ENCODE results near the gene ST6GAL1.
A peak's percentile ranks its signal among the peaks of the same experiment; 100 is the strongest.

ST6GAL1 gene

GRCh38 chr3:187104933-187105332 is 174.6 kb downstream of the ST6GAL1 start:
- in situ Hi-C loops (cut with MboI; ENCODE audit: low sequenced_read_pairs, unreplicated experiment) = no loop called here
- no peak for DNase-seq (ENCODE audit: low spot score)
- TF ChIP-seq, protein P1, sequence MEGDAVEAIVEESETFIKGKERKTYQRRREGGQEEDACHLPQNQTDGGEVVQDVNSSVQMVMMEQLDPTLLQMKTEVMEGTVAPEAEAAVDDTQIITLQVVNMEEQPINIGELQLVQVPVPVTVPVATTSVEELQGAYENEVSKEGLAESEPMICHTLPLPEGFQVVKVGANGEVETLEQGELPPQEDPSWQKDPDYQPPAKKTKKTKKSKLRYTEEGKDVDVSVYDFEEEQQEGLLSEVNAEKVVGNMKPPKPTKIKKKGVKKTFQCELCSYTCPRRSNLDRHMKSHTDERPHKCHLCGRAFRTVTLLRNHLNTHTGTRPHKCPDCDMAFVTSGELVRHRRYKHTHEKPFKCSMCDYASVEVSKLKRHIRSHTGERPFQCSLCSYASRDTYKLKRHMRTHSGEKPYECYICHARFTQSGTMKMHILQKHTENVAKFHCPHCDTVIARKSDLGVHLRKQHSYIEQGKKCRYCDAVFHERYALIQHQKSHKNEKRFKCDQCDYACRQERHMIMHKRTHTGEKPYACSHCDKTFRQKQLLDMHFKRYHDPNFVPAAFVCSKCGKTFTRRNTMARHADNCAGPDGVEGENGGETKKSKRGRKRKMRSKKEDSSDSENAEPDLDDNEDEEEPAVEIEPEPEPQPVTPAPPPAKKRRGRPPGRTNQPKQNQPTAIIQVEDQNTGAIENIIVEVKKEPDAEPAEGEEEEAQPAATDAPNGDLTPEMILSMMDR (IDR thresholded peaks at IDR 0.05; ENCODE audit: borderline replicate concordance, control extremely low read depth, extremely low read depth, insufficient read depth, missing control alignments) = no peak

GRCh38 chr3:187105700-187106099 is 175.4 kb downstream of the ST6GAL1 start:
- no peak for DNase-seq (ENCODE audit: low spot score)
- in situ Hi-C loops (cut with MboI; ENCODE audit: low sequenced_read_pairs, unreplicated experiment) = no loop called here
- TF ChIP-seq, protein P1 (IDR thresholded peaks at IDR 0.05; ENCODE audit: borderline replicate concordance, control extremely low read depth, extremely low read depth, insufficient read depth, missing control alignments) = no peak

DNA sequence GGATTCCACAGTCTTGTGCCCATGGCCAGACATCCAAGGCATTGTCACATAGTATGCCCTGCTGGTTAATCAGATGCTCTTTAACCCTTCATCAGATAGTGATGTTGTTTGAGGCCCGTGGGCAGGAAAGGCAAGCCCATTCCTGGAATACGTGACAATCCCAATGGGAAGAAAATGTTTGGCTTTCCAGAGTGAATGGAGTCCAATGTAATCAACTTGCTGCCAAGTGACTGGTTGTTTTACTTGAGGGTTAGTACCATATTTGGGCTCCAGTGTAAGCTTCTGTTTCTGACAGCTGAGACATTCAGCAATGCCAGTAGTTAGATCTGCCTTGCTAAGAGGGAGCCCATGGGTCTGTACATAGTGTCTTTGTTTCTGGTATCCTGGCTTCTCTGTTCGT is 177.7 kb downstream of the ST6GAL1 start:
- TF ChIP-seq, protein P1 (IDR thresholded peaks at IDR 0.05; ENCODE audit: borderline replicate concordance, control extremely low read depth, extremely low read depth, insufficient read depth, missing control alignments) = no peak
- in situ Hi-C loops (cut with MboI; ENCODE audit: low sequenced_read_pairs, unreplicated experiment) = no loop called here
- DNase-seq (ENCODE audit: low spot score) = no peak

DNA sequence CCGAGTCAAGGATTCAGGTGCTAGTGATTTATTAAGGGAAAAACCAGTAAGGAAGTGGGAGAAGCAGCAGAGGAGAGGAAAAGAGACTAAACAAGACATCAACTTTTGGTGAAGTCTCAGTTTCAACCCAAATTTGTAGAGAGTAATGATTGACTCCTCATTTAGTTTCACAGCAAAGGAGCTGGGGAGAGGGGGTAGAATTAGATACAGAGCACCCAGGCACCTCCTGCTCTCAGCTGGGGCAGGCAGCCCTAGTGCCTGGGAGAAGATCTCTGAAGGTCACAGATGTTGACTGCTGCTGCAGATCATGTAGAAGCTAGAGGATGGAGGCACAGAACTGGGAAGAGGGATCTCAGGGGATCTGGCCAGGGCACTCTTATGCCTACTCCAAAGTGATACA is 179.8 kb downstream of the ST6GAL1 start:
- DNase-seq (ENCODE audit: low spot score) = no peak
- TF ChIP-seq, protein P1 (IDR thresholded peaks at IDR 0.05; ENCODE audit: borderline replicate concordance, control extremely low read depth, extremely low read depth, insufficient read depth, missing control alignments) = no peak
- in situ Hi-C loops (cut with MboI; ENCODE audit: low sequenced_read_pairs, unreplicated experiment) = no loop called here

GRCh38 chr3:187112934-187113793 is 182.8 kb downstream of the ST6GAL1 start:
- TF ChIP-seq, protein P1 (IDR thresholded peaks at IDR 0.05; ENCODE audit: borderline replicate concordance, control extremely low read depth, extremely low read depth, insufficient read depth, missing control alignments) = peak; percentile 48
- in situ Hi-C loops (cut with MboI; ENCODE audit: low sequenced_read_pairs, unreplicated experiment) = no loop called here
- DNase-seq (ENCODE audit: low spot score) = peak; percentile 19

GRCh38 chr3:187114511-187114910 is 184.2 kb downstream of the ST6GAL1 start:
- TF ChIP-seq, protein P1 (IDR thresholded peaks at IDR 0.05; ENCODE audit: borderline replicate concordance, control extremely low read depth, extremely low read depth, insufficient read depth, missing control alignments) = no peak
- DNase-seq (ENCODE audit: low spot score) = no peak
- in situ Hi-C loops (cut with MboI; ENCODE audit: low sequenced_read_pairs, unreplicated experiment) = no loop called here
